Common myeloid progenitor, CD34-positive (primary cell): ENCODE results near the gene PVR.
"Not testable (repeated sequence)": the region's sequence is repeated elsewhere in the genome, so short reads cannot be mapped to it uniquely, and the experiment has no call there.

ENCODE experiments used
- CTCF ChIA-PET: fragments of 350-600 bp; sonication (Branson Sonifier 250); formaldehyde crosslinking; loops from one replicate; lab custom pipeline; 2021; ENCODE audit warnings: antibody characterized with exemption; lab: Charles Lee
- POLR2A ChIA-PET: fragments of 350-600 bp; sonication (Branson Sonifier 250); formaldehyde crosslinking; loops from one replicate; lab custom pipeline; 2021; ENCODE audit warnings: antibody characterized with exemption; lab: Charles Lee
- DNase-seq, 3 donors: peaks; one replicate each; pipeline versions ENCODE4 v3.0.0 to v3.0.0-alpha.2; 2013
- H3K27ac ChIP-seq, 2 experiments: 1 replicate in 1 of 2; 2 replicates in 1 of 2; pipeline ENCODE4 v1.7.0; 2013; ENCODE audit warnings: inconsistent platforms in 2 of 2, low read length in 2 of 2, mild to moderate bottlenecking in 2 of 2, low read depth in 1 of 2, moderate library complexity in 1 of 2; ENCODE audit not compliant: severe bottlenecking in 2 of 2, insufficient read depth in 1 of 2, poor library complexity in 1 of 2
- H3K27me3 ChIP-seq, 5 experiments: replicated peaks in 2 of 5; 1 replicate in 3 of 5; 2 replicates in 2 of 5; pipeline versions ENCODE4 v1.6.1 to v1.7.0; 2013; ENCODE audit warnings: low read length in 4 of 5, mild to moderate bottlenecking in 2 of 5, moderate library complexity in 2 of 5, inconsistent platforms in 1 of 5; ENCODE audit not compliant: insufficient read depth in 5 of 5, control insufficient read depth in 4 of 5
- H3K36me3 ChIP-seq, 4 experiments: 1 replicate in 2 of 4; 2 replicates in 2 of 4; pipeline versions ENCODE4 v1.6.1 to v1.7.0; 2013; ENCODE audit warnings: low read length in 3 of 4, control low read depth in 1 of 4, mild to moderate bottlenecking in 1 of 4; ENCODE audit not compliant: control insufficient read depth in 4 of 4, insufficient read depth in 4 of 4
- H3K4me1 ChIP-seq, 4 experiments: 1 replicate in 3 of 4; 2 replicates in 1 of 4; pipeline versions ENCODE4 v1.6.1 to v1.7.1; 2013; ENCODE audit warnings: low read length in 3 of 4, mild to moderate bottlenecking in 3 of 4, control low read depth in 1 of 4, inconsistent platforms in 1 of 4, moderate library complexity in 1 of 4; ENCODE audit not compliant: control insufficient read depth in 4 of 4, insufficient read depth in 4 of 4; ENCODE audit errors: control extremely low read depth in 1 of 4
- H3K4me3 ChIP-seq, 7 experiments: 1 replicate in 4 of 7; 2 replicates in 3 of 7; pipeline versions ENCODE4 v1.5.1 to v1.7.0; 2013; ENCODE audit warnings: mild to moderate bottlenecking in 7 of 7, low read length in 6 of 7, moderate library complexity in 6 of 7, inconsistent platforms in 2 of 7, low read depth in 2 of 7, control low read depth in 1 of 7; ENCODE audit not compliant: insufficient read depth in 4 of 7, control insufficient read depth in 1 of 7; ENCODE audit errors: extremely low read depth in 1 of 7
- H3K9me3 ChIP-seq, 5 experiments: 1 replicate in 4 of 5; 2 replicates in 1 of 5; pipeline versions ENCODE4 v1.6.1 to v1.7.1; 2013; ENCODE audit warnings: low read length in 4 of 5, mild to moderate bottlenecking in 2 of 5, inconsistent platforms in 1 of 5, low read depth in 1 of 5, moderate library complexity in 1 of 5; ENCODE audit not compliant: control insufficient read depth in 4 of 5, insufficient read depth in 2 of 5; ENCODE audit errors: control extremely low read depth in 1 of 5
- WGBS: methylation state at CpG from one replicate; pipeline ENCODE4 v1.1.5; 2013; ENCODE audit not compliant: insufficient coverage; 5-methylcytosine and 5-hydroxymethylcytosine counted together

The PVR gene

DNA sequence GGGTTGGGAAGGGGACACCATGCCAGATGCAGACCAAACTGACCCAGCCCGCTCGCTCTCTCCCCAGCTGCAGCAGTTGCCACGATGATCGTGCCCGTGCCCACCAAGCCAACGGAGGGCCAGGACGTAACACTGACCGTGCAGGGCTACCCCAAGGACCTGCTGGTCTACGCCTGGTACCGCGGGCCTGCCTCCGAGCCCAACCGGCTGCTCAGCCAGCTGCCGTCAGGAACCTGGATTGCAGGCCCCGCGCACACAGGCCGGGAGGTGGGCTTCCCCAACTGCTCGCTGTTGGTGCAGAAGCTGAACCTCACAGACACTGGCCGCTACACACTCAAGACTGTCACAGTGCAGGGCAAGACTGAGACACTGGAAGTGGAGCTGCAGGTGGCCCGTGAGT, 64.1 kb downstream of the PVR start:
- Histone ChIP-seq H3K4me1 (peaks cover 0 to 13% (median 10%) of the 10 kb centered on the region in 4 experiments), H3K27me3 (no peaks in the 10 kb centered on the region), H3K4me3 (no peak overlapping the region), H3K27ac (no peak overlapping the region), H3K36me3 (no peaks in the 10 kb centered on the region), H3K9me3 (no peaks in the 10 kb centered on the region)
- DNase-seq: no peak
- ChIA-PET CTCF (interaction anchor here (1.7 kb wide), 1 partner anchor 14 kb away, joined by 9 read pairs; no protein-coding TSS in a partner anchor), POLR2A (no interaction called here)
- 98% methylated on average over 19 of the region's 20 CpGs for WGBS

DNA sequence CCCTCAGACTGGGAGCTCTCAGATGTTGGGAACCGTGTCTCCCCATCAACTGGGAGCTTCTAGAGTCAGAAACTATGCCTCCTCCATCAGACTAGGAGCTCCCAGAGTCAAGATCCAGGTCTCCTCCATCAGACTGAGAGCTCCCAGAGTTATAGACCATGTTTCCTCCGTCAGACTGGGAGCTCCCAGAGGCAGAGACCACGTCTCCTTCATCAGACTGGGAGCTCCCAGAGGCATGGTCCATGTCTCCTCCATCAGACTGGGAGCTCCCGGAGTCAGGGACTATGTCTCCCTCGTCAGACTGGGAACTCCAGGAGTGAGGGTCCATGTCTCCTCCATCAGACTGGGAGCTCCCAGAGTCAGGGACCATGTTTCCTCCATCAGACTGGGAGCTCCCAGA, 65.2 kb downstream of the PVR start:
- Histone ChIP-seq H3K9me3 (no peaks in the 10 kb centered on the region), H3K4me1 (peaks cover 0 to 14% (median 12%) of the 10 kb centered on the region in 4 experiments), H3K27me3 (no peaks in the 10 kb centered on the region), H3K27ac (no peak overlapping the region), H3K4me3 (no peak overlapping the region), H3K36me3 (no peaks in the 10 kb centered on the region)
- ChIA-PET CTCF (interaction anchor here (1.2 to 1.7 kb wide), 3 partner anchors 13 to 76 kb away, joined by 4 to 9 read pairs (median 6); no protein-coding TSS in a partner anchor), POLR2A (no interaction called here)
- no peak for DNase-seq
- 98% methylated on average over 5 of the region's 5 CpGs for WGBS

DNA sequence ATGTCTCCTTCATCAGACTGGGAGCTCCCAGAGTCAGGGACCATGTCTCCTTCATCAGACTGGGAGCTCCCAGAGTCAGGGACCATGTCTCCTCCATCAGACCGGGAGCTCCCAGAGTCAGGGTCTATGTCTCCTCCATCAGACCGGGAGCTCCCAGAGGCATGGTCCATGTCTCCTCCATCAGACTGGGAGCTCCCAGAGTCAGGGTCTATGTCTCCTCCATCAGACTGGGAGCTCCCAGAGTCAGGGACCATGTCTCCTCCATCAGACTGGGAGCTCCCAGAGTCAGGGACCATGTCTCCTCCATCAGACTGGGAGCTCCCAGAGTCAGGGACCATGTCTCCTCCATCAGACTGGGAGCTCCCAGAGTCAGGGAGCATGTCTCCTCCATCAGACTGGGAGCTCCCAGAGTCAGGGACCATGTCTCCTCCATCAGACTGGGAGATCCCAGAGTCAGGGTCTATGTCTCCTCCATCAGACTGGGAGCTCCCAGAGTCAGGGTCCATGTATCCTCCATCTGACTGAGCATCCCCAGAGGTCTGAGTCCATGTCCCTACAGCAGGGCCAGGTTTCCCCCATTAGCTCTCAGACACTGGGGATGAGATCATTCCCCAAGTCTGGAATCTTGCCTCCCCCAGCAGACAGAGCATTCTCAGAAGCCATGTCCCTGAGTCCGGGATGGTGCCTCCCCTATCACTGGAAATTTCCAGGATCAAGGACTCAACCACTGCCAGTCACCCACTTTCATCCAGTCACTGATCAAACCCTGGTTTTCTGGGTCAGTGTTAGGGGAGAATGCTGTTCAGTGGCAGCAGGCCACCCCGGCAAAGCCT, 65.9 kb downstream of the PVR start:
- H3K36me3 ChIP-seq, H3K27me3 ChIP-seq, H3K9me3 ChIP-seq, DNase-seq, H3K27ac ChIP-seq, H3K4me3 ChIP-seq, POLR2A ChIA-PET: not testable (repeated sequence)
- CTCF ChIA-PET: interaction anchor here (1.2 to 1.8 kb wide), 4 partner anchors 12 to 75 kb away, joined by 4 to 9 read pairs (median 6); no protein-coding TSS in a partner anchor
- peaks cover 0 to 14% (median 12%) of the 10 kb centered on the region in 4 experiments for H3K4me1 ChIP-seq
- 96% methylated on average over 4 of the region's 4 CpGs for WGBS

DNA sequence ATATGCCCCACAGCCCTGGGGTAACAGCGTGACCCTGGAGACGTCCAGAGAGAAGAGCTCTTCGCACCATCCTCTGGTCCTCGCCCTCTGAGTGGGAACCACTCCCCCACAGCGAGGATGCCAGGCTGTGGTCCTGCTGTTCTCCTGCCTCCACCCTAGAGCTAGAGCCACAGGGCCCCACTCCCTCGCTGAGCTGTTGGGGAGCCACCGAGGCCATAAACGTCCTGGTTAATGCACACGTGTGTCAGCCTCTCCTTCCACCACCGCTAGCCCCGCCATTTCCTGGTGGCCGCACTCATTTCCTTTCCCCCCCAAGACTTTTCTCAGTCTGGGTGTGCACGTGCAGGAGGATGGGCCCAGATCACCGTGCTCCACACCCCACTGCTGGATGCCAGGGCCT, 66.8 kb downstream of the PVR start:
- Histone ChIP-seq H3K9me3 (peaks cover 0 to 10% (median 6%) of the 10 kb centered on the region in 5 experiments), H3K4me3 (no peak overlapping the region), H3K27me3 (no peaks in the 10 kb centered on the region), H3K36me3 (no peaks in the 10 kb centered on the region), H3K27ac (no peak overlapping the region), H3K4me1 (peaks cover 0 to 14% (median 12%) of the 10 kb centered on the region in 4 experiments)
- POLR2A ChIA-PET: no interaction called here
- DNase-seq: no peak
- WGBS: 26% methylated on average over 11 of the region's 14 CpGs
- CTCF ChIA-PET: interaction anchor here (0.6 to 1.8 kb wide), 3 partner anchors 9 to 174 kb away, joined by 3 to 5 read pairs (median 3); no protein-coding TSS in a partner anchor

DNA sequence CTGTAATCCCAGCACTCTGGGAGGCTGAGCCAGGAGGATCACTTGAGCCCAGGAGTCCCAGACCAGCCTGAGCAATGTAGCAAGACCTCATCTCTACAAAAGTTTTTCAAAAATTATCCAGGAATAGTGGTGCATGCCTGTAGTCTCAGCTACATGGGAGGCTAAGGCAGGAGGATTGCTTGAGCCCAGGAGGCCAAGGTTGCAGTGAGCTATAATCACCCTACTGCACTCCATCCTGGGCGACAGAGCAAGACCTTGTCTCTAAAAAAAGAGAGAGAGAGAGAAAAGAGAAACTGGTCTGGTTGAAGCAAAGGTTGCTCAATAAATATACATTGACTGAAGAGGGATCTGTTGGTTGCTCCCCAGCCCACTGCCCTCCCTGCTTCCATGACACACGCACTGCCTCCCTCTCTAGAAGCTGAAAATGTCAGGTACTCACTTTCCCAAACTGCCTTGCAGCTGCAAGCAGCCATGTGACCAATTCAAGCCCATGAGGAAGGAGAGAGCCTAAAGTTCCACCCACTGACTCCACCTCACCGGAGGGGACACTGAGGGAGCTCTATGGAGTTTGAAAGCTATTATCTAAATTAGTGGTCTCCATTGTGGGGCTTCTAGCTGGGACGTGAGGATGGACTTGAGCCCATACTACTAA, 69.3 kb downstream of the PVR start:
- POLR2A ChIA-PET: no interaction called here
- Histone ChIP-seq H3K27ac (no peak overlapping the region), H3K27me3 (no peaks in the 10 kb centered on the region), H3K4me3 (no peak overlapping the region), H3K36me3 (no peaks in the 10 kb centered on the region), H3K4me1 (peaks cover 0 to 15% (median 12%) of the 10 kb centered on the region in 4 experiments), H3K9me3 (peaks cover 0 to 15% (median 7%) of the 10 kb centered on the region in 5 experiments)
- DNase-seq: peak in 2 of 3 donors; percentile 42 to 57
- 0% methylated on average over 1 of the region's 4 CpGs for WGBS
- CTCF ChIA-PET: interaction anchor here (0.9 to 4.7 kb wide), 6 partner anchors 10 to 70 kb away, joined by 3 to 34 read pairs (median 4); no protein-coding TSS in a partner anchor
